HG02759 (cell line): ENCODE results near the gene GFOD1.
"Not testable (repeated sequence)": the region's sequence is repeated elsewhere in the genome, so short reads cannot be mapped to it uniquely, and the experiment has no call there.

Experiments
- ATAC-seq: cut with Tn5 transposase; IDR thresholded peaks from one replicate; pipeline ENCODE4 v1.9.1; 2021; ENCODE audit warnings: mild to moderate bottlenecking, moderate library complexity; ENCODE audit not compliant: unreplicated experiment

The GFOD1 gene

DNA sequence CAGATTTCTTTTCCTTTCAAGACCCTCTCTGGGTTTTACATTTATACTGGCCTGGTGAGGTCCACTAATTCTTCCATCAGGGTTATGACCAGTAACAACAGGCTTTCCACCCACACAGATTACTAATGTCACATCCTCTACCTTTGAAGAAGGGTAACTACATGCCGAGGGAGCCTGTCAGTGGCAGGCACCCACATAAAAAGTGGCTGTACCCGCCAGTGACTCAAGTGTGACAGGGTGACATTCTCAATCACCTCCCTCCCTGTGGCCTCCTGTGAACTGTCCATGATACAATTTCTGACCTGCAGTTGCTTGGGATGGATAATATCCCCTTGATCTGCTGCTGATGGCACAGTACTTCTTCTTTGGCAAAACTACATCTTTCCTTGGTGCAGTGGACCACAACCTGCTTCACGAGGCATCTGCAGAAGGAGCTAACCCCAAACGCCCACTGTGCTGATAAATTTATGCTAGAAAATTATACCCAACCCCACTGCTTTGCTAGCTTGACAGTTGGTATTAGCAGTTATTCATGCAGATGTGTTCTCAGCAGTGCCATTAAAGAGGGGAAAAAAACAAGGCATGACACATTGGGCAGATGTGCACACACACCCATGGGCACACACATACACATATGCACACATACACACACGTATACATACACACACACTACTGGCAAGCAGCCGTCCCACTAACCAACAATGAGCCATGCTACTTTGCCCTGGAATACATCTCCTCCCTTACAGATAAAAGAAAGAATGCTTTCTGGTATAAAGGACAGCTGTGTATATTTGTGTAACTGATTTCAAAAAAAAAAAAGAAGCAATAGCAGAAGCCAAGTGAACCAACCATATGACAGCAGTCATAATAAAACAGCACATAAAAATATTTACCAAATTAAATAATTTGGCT, 20.8 kb downstream of the GFOD1 start:
- ATAC-seq = peak; percentile 43

DNA sequence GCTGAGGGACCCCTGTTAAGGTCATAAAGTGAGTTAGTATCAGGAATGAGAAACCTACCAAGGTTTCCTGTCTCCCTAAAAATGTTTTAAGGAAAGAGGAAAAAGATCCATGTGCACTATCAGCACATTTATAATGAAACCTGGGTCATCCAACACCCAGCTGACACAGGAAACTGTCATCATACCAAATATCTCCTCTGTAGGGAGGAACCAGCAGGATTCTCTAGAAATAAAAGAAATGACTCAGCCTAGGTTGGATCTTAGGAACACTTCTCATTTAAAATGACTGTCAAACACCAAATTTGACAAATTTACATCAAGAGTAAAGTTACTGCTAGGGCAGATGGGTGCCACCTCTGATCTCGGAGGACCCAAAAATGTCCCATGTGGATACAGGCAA, 21.7 kb downstream of the GFOD1 start:
- no peak for ATAC-seq

DNA sequence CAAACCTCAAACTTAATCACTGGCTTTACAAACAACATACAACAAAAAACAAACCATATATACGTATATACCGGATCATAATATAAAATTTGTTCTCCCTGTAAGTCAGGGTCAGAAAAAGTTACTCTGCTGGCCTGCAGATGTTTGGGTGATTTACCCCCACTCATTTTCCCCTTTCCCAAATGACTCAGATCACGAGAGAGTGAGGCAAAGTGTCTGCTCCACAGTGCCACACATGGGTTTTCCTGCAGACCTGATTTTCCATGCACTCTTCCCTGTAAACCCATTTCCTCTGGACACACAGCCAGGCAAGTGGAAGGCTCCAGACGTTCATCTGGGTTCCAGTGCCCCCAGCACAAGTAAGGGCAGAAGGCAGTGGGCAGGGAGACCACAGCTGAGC, 23.5 kb downstream of the GFOD1 start:
- no peak for ATAC-seq

DNA sequence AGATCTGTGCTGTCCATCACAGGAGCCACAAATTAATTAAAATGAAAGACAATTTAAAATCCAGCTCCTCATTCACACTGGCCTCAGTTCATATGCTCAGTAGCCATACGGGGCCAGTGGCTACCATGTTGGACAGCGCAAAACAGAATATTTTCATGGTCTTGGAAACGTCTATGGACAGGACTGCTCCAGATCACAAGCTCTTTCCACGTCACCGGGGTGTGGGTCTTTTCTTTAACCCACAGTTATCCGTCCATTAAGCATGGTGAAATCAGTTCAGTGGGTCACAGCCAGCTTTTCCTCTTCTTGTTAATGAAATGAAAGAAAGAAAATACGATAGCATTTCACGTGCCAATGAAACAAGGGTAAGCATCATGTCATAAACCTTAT, 24.1 kb downstream of the GFOD1 start:
- no peak for ATAC-seq

DNA sequence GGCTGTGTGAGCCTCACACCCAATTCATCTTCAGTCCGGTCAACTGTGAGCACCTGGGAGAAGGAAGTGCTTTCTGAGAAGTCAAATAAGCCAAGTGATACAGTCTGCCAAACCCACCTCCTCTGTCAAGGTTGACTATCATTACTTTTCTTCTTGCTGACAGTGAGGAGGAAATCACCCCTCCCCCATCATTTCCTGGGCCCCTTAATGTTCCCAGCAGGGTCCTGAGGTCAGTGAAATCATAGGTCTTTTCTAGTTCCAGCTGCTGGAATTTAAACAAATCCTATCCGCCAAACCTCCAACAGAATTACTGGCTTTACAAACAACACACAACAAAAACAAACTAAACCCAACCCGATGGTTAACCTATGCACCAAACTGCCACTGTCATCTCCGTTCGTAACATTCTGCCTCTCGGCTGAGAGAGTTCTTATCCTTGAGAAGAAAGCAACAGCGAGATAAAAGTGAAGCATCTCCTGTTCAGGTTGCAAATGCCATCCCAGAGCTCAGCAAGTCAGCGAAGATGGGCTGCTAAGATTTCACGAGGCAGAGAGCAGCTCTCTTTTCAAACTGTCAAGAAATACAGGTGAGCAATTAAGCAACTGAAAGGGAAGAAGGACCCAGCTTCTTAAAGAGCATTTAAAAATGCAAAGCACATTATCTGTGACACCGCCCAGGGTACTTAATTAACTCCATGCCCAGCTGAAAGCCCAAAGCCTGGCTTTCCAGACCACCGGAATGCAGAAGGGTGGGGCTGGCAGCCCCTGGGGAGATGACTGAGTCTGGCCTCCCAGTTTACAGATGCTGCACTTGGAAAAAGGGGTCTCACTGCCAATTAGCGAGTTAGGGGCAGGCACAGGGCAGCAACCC, 24.7 kb downstream of the GFOD1 start:
- no peak for ATAC-seq

DNA sequence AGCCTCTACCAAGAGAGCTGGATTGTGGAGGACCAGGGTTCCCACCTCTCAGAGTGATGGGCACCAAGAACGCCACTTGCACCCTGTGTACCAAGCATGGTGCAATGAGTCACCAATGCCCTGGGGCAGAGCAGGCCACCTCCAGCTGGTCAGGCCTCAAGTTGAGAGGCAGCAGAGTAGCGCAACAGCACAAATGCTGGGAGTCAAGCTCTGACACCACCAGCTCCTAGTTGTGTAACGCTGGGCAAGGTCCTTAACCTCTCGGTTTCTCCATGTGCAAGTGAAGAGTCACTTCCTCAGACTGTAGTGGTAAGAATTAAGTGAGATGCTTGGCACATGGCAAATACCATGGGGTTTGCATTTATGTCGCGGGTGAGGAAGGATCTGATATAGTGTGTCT, 25.6 kb downstream of the GFOD1 start:
- ATAC-seq = no peak

DNA sequence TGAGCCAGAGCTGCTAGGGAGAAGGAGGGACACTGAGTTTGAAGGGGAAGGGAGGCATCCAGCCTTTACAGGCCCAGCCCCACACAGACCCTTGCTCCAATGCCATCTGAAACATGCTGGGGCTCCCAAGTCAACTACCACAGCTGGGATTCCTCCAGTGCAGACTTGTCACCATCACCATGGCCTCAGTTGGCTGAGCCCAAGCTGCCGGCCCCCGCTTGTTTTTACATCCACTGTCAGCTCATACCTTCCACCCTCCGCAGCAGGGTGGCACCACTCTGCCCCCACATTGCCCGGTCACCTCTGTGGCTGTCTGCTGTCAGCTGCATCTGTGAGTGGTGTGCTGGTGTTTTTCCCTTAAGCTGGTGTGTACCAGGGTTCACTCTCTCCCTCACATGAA, 26.1 kb downstream of the GFOD1 start:
- no peak for ATAC-seq

DNA sequence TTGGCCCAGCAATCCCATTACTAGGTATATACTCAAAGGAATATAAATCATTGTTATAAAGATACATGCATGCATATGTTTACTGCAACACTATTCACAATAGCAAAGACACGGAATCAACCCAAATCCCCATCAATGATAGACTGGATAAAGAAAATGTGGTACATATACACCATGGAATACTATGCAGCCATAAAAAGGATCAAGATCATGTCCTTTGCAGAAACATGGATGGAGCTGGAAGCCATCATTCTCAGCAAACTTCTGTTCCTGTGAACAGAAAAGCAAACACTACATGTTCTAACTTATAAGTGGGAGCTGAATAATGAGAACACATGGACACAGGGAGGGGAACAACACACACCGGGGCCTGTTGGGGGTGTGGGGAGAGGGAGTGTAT, 27.1 kb downstream of the GFOD1 start:
- not testable (repeated sequence) for ATAC-seq

DNA sequence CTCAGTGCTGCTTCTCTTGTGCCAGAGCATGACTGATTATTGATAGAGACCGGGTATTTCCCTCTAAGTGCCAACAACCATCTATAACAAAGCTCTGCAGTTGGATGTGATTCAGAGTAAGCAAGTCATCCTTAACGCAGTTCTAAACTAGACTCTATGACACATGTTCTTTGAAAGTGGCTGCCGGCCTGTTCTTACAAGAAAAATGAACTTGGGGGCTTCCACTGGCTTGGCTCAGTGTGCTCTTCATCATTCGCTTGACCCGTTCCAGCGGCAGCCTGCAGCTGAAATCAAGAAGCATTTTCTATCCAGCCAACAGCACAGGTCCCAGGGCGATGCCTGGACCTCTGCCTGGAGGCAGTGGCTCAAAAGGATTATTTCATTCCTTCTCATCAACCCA, 29.8 kb downstream of the GFOD1 start:
- no peak for ATAC-seq

DNA sequence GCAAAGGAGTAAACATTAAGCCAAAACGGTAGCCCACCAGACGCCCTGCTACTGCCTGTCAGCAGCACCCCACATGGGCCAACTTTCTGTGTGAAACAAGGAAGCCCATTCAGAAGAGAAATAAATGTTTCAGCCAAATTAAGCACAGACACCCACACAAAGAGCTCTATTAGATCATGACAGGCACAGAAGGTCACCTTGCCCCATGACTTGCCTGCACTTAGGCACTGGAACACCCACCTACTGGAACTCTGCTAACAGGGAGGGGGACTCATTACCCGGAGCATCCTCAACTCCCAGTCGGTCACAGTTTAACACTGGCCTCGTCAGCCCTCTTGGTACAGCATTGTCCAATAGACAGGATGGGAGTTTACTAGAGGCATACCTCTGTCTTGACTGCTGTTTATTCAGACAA, 31.8 kb downstream of the GFOD1 start:
- ATAC-seq = no peak

DNA sequence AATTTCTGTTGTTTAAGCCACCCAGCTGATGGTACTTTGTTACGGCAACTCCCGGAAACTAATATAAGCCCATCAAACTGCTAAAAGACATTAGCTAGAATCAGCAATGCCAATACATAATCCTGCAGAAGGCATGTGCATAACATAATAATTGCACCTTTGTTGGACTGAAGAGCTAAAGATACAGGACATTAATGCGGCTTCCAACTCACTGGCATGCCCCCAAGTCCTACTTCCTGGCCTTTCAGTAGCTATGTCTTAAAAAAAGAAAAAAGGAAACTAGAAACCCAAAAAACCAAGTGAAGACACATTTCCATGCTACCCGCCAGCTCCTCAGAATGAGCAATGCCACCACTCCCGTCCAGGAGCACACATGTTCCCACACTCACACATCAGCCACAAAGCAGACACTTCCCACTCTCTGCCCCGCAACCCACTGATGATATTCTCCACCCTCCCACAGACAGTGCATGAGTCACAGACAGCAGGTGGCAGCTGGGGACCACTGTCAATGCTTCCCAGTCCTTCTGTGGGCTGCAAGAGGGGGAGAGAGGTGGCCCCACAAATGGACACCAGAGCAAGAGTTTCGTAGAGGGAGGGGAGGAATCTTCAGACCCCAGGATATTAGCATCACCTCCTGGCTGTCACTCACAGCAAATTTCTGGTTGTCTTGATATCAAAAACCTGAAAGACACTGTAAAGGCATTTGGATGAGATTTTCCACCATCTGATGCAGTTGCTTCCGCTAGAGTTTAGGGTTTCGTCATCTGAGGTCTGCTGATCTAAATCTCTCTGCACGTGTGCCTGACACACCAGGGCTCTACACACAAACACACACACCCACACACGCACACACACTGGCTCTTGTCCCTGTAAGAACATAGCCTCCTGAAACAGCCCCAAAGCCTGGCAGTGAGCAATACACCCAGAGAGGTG, 32.8 kb downstream of the GFOD1 start:
- ATAC-seq = peak; percentile 54

DNA sequence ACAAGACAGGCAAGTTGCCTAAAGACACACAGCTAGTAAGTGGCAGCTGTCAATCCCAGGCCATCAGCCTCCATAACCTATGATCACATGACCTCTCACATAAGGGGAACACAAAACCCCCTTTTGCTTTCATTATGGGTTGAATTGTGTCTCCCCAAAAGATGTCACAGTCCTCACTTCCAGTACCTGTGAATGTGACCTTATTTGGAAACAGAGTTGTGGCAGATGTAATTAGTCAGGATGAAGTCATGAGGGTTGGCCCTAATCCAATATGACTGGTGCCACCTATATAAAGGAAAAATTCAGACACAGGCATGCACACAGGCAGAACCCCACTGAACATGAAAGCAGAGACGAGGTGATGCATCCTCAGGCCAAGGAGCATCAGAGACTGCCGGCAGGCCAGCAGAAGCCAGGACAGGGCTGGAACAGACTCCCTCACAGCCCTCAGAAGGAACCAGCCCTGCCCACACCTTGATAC, 33.6 kb downstream of the GFOD1 start:
- ATAC-seq = no peak

DNA sequence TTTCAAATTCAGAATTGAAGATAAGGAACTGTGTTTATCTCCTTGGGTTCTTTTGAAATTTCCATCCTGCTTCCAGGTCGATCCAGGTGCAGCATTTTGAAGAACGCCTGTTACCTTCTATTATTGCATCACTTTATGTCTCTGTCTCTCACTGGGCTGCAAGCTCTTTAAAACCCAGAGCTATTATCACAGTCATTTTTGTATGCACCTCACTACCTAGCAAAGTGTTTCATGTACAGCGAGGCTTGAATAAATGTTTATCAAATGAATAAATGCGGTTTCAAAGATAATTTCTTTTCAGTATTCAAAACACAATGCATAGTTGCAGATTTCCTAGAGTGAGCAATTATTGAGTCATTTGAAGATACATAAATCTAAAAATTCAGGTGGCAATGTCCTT, 34.2 kb downstream of the GFOD1 start:
- no peak for ATAC-seq

DNA sequence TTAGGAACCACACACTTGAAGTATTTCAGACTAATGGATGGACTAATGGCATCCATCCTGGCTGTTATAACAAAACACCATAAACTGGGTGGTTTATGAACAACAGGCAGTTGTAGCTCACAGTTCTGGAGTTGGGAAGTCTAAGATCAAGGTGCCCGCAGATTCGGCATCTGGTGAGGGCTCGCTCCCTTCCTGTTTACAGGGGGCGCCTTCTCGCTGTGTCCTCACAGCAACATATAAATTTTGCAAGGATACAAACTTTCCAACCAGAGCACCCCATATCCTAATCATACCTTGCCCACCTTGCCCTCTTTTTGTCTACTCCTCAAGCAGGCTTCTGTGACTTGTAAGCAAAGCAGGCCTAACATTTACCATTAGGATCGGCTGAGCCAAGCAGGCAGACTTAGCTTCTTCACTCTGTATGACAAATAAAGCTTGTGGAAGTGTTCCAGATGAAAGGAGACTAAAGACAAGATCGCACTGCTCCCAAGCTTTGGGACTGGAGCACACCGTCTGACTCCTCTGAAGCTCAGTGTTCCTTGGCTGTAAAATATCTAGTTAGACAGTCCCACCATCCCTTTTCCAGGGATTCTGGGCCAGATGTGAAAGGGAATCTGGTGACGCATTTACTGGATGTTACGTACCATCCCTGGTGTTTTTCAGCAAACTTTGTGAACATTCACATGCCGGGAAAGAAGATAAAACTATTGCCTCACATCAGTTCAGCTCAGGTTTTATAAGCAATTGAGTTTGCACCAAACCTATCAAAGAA, 34.9 kb downstream of the GFOD1 start:
- ATAC-seq = no peak

DNA sequence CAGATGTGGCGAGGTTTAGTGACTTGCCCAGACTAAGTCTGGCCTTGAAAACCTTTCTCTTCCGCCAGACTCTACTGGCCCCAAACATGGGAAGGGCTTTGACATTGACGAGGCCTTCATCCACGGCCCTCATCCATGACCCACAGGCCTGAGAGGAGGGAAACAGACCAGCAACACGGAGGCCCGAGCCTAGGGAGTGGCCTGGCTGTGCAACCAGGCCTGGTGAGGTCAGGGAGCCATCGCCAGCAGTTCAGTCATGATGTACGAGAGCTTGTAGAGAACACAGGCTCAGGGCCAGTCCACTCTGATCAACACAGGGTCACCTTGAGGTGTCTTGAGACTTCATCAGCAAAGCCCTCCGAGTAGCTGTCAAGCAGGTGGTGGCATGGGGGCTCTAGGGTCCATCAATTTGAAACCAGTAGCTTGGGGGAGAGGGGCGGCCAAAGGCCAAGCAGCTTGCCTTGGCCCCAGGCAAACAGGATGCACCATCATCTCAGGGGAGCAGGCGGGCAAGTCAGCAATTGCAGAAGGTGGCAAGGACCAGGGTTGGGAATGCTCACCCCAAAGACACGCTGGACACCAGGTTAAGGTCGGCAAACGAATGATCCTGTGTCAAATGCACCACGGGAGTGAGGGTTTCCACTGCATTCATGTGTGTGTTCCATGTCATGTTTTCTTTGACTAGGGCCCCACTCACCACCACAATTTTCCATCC, 36.1 kb downstream of the GFOD1 start:
- ATAC-seq = no peak

DNA sequence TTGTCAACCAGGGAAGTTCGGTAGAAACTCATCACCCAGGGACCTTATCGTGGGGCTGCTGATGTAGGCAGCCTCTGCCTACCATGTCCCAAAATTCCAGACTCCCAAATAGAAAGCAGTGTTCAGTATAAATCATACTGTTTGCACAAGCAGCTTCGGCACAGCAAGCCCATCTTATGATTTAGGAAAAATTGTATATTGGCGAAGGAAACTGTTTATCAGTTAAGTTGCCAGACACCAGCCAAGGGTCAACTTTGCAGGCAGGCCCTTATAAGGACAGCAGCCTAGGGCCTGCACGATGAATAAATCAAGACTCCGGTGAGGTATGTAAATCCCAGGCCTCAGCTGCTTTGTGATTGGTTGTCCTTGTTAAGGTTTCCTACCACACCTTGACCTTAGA, 36.8 kb downstream of the GFOD1 start:
- no peak for ATAC-seq

DNA sequence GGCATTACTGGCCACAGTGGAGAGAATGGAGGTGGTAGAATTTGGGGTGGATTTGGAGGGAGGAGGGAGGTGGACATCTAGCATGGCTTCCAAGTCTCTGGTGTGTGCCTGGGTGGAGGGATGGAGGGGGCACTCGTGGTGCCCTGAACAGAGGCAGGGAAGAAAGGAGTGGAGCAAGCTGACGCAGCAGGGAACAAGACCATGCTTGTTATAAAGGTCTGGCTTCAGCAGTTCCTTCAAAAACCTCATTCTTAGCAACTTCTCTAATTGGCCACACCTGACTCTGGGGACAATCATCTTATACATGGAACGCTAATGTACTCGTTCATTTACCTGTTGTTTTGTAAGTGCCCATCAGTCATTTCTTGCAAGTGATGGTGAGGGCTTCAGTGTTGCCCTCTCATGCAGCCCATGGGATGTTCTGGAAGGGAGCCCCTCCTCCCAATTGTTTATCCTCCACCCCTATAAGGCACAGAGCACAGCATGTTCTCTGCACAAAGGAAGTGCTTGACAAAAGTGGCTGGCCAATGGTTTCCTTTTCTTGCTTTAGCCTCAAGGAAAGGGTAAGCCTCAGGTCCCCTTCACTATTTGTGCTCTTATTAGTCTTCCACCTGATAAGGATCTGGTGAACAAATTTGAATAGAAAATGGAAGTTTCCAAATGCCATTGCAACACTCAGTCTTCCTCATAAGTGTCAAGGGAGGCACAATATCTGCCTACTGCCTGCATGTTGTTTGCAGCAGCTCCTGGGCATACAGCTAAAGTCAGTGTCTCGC, 39.3 kb downstream of the GFOD1 start:
- no peak for ATAC-seq

DNA sequence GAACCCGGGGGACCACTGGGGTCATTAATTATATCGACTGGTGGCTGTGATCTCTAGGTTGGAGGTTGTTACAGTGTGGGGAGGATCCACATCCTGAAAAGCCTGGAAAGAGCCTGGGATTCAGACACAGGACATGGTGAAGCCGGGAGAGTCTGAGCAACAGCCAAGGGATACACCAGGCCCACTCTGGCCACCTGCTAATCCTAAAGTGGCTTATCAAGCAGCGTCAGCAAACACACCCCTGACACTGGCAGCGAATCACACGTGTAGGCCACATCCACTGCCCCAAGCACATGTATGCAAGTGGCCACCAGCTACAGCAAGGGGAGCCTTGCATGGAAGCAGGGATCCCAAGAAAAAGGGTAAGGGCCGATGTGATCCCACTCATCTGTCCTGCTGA, 41.0 kb downstream of the GFOD1 start:
- no peak for ATAC-seq

DNA sequence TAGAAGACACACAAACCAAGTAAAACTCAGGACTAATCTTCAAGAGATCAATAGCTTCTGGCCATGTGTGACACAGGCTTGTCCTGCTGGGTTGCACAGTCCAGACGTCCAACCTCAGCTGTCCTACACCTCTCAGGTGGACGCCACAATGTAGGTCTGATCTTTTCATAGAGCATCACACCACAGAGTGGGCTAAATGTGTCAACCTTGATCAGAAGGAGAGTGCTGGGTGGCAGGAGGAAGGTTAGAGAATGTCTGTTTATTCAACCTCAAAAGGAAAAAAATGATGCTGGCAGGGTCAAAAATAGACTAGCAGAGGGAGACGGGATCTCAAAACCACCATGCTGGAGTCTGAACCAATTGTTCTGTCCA, 41.7 kb downstream of the GFOD1 start:
- no peak for ATAC-seq
